Effector memory CD4-positive, alpha-beta T cell (primary cell): ENCODE results near the gene CUL3.

Experiments used
- DNase-seq, 3 donors: peaks; one replicate each; pipeline ENCODE4 v3.0.0-alpha.2; 2020
- H3K27ac ChIP-seq: 2 replicates; pipeline ENCODE4 v1.7.0; 2013; ENCODE audit warnings: mild to moderate bottlenecking, low read length, moderate library complexity; ENCODE audit not compliant: insufficient read depth, poor library complexity, severe bottlenecking
- H3K27me3 ChIP-seq: replicated peaks from 2 replicates; pipeline ENCODE4 v1.7.0; 2013; ENCODE audit warnings: mild to moderate bottlenecking, low read length; ENCODE audit not compliant: insufficient read depth, control insufficient read depth, poor library complexity, severe bottlenecking
- H3K36me3 ChIP-seq: 2 replicates; pipeline ENCODE4 v1.7.0; 2013; ENCODE audit warnings: mild to moderate bottlenecking, low read length, moderate library complexity; ENCODE audit not compliant: control insufficient read depth, insufficient read depth
- H3K4me1 ChIP-seq: 2 replicates; pipeline ENCODE4 v1.7.0; 2013; ENCODE audit warnings: low read length, mild to moderate bottlenecking; ENCODE audit not compliant: control insufficient read depth, insufficient read depth, poor library complexity, severe bottlenecking
- H3K4me3 ChIP-seq: 2 replicates; pipeline ENCODE4 v1.7.0; 2013; ENCODE audit warnings: low read length, low read depth, mild to moderate bottlenecking; ENCODE audit not compliant: insufficient read depth, poor library complexity, severe bottlenecking
- H3K9me3 ChIP-seq: 2 replicates; pipeline ENCODE4 v1.7.0; 2013; ENCODE audit warnings: mild to moderate bottlenecking, low read length, moderate library complexity; ENCODE audit not compliant: control insufficient read depth

The CUL3 gene

GRCh38 chr2:224433442-224433841, 151.7 kb downstream of the CUL3 start:
- H3K27me3 ChIP-seq = no peaks in the 10 kb centered on the region
- DNase-seq = no peak
- H3K9me3 ChIP-seq = no peaks in the 10 kb centered on the region
- H3K4me3 ChIP-seq = no peak overlapping the region
- H3K36me3 ChIP-seq = no peaks in the 10 kb centered on the region
- H3K27ac ChIP-seq = no peak overlapping the region
- H3K4me1 ChIP-seq = no peaks in the 10 kb centered on the region

GRCh38 chr2:224432003-224432579, 153.1 kb downstream of the CUL3 start:
- H3K36me3 ChIP-seq = no peaks in the 10 kb centered on the region
- no peak overlapping the region for H3K27ac ChIP-seq
- no peak overlapping the region for H3K4me3 ChIP-seq
- no peaks in the 10 kb centered on the region for H3K9me3 ChIP-seq
- DNase-seq = no peak
- no peaks in the 10 kb centered on the region for H3K4me1 ChIP-seq
- H3K27me3 ChIP-seq = no peaks in the 10 kb centered on the region

GRCh38 chr2:224429441-224429810, 155.7 kb downstream of the CUL3 start:
- DNase-seq = no peak
- H3K36me3 ChIP-seq = no peaks in the 10 kb centered on the region
- no peaks in the 10 kb centered on the region for H3K27me3 ChIP-seq
- H3K9me3 ChIP-seq = no peaks in the 10 kb centered on the region
- no peak overlapping the region for H3K27ac ChIP-seq
- no peak overlapping the region for H3K4me3 ChIP-seq
- H3K4me1 ChIP-seq = no peaks in the 10 kb centered on the region

- no peaks in the 10 kb centered on the region for H3K9me3 ChIP-seq
- H3K4me3 ChIP-seq = no peak overlapping the region
- H3K27me3 ChIP-seq = no peaks in the 10 kb centered on the region
- no peak for DNase-seq
- H3K27ac ChIP-seq = no peak overlapping the region
- no peaks in the 10 kb centered on the region for H3K4me1 ChIP-seq
- no peaks in the 10 kb centered on the region for H3K36me3 ChIP-seq
Measured at GRCh38 chr2:224428787-224429440, 156.2 kb downstream of the CUL3 start.

- Histone ChIP-seq H3K9me3 (no peaks in the 10 kb centered on the region), H3K36me3 (no peaks in the 10 kb centered on the region), H3K4me1 (no peaks in the 10 kb centered on the region), H3K27me3 (no peaks in the 10 kb centered on the region), H3K4me3 (no peak overlapping the region), H3K27ac (no peak overlapping the region)
- DNase-seq = no peak
Measured at GRCh38 chr2:224427471-224427870, 157.7 kb downstream of the CUL3 start.

- H3K9me3 ChIP-seq = no peaks in the 10 kb centered on the region
- no peak overlapping the region for H3K27ac ChIP-seq
- H3K27me3 ChIP-seq = no peaks in the 10 kb centered on the region
- no peaks in the 10 kb centered on the region for H3K36me3 ChIP-seq
- no peaks in the 10 kb centered on the region for H3K4me1 ChIP-seq
- no peak for DNase-seq
- no peak overlapping the region for H3K4me3 ChIP-seq
Measured at GRCh38 chr2:224426656-224427055, 158.5 kb downstream of the CUL3 start.

- H3K27ac ChIP-seq = no peak overlapping the region
- H3K4me1 ChIP-seq = no peaks in the 10 kb centered on the region
- H3K27me3 ChIP-seq = no peaks in the 10 kb centered on the region
- H3K36me3 ChIP-seq = no peaks in the 10 kb centered on the region
- DNase-seq = no peak
- H3K9me3 ChIP-seq = no peaks in the 10 kb centered on the region
- H3K4me3 ChIP-seq = no peak overlapping the region
Measured at GRCh38 chr2:224421065-224421464, 164.1 kb downstream of the CUL3 start.
